Measurements from ENCODE around the gene ORM1.

ORM1 gene

DNA sequence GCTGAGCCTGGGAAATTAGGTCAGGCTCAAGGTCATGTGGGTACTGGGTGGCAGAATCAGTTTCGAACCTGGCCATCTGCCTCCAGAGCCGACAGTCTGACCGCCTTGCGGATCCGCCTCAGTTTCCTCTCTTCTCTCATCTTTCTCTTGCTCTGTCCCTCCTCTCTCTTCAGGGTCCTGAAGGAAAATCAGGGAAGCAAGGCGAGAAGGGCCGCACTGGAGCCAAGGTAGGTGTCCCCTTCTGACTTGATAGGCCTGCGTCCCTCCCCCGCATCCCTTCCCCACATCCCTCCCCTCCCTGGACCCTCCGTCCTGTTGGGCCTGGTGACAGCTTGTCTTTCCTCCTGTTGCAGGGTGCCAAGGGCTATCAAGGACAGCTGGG is 40.8 kb upstream of the ORM1 start:
- ChIA-PET POLR2A (no interaction called here), CTCF (no interaction called here)
- TF ChIP-seq TARDBP (IDR thresholded peaks at IDR 0.05), result no peak
- no peak for TF ChIP-seq HDGF (IDR thresholded peaks at IDR 0.05; ENCODE audit: borderline replicate concordance)
- no peak for TF ChIP-seq ARNT (IDR thresholded peaks at IDR 0.05)
- no peak for TF ChIP-seq L3MBTL2 (conservative IDR thresholded peaks at IDR 0.05)
- TF ChIP-seq SP1 (IDR thresholded peaks at IDR 0.05), result no peak
- TF ChIP-seq, protein P1, sequence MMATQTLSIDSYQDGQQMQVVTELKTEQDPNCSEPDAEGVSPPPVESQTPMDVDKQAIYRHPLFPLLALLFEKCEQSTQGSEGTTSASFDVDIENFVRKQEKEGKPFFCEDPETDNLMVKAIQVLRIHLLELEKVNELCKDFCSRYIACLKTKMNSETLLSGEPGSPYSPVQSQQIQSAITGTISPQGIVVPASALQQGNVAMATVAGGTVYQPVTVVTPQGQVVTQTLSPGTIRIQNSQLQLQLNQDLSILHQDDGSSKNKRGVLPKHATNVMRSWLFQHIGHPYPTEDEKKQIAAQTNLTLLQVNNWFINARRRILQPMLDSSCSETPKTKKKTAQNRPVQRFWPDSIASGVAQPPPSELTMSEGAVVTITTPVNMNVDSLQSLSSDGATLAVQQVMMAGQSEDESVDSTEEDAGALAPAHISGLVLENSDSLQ (IDR thresholded peaks at IDR 0.05), result no peak
- no peak for TF ChIP-seq CTBP1 (IDR thresholded peaks at IDR 0.05; ENCODE audit: borderline replicate concordance)
- TF ChIP-seq FOXM1 (IDR thresholded peaks at IDR 0.05; ENCODE audit: borderline replicate concordance), result no peak
- TF ChIP-seq ELF4 (IDR thresholded peaks at IDR 0.05), result no peak
- TF ChIP-seq LEF1 (IDR thresholded peaks at IDR 0.05; ENCODE audit: borderline replicate concordance), result no peak
- TF ChIP-seq FOXA1 (IDR thresholded peaks at IDR 0.05), result no peak
- no peak for TF ChIP-seq BHLHE40 (IDR thresholded peaks at IDR 0.05; ENCODE audit: borderline replicate concordance)
- TF ChIP-seq FOXK2 (IDR thresholded peaks at IDR 0.05), result no peak
- no peak for TF ChIP-seq NFRKB (IDR thresholded peaks at IDR 0.05)
- TF ChIP-seq SUZ12 (IDR thresholded peaks at IDR 0.05), result no peak
- TF ChIP-seq ZNF384 (IDR thresholded peaks at IDR 0.05), result no peak

DNA sequence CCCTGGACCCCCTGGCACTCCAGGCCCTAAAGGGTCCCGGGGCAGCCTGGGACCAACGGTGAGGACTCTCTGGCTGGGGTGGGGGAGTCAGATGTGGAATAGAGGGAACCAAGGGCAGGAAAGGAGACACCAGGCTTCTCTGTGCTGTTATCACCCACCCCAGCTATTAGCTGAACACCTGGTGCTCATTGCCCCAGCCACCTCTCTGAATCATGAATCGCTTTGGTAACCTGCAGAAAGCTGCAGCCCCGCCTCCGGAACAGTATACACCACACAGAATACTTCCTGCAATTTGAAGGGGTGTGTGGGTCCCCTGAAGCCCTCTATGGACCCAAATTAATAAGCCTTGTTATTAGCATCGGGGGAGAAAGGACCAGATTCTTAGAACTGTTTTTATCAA is 40.4 kb upstream of the ORM1 start:
- POLR2A ChIA-PET, result no interaction called here
- CTCF ChIA-PET, result no interaction called here
- DNase-seq (ENCODE audit: extremely low spot score), result no peak
- TF ChIP-seq HDGF (IDR thresholded peaks at IDR 0.05; ENCODE audit: borderline replicate concordance), result no peak
- TF ChIP-seq NFRKB (IDR thresholded peaks at IDR 0.05), result no peak
- TF ChIP-seq ELF4 (IDR thresholded peaks at IDR 0.05), result no peak
- no peak for TF ChIP-seq L3MBTL2 (conservative IDR thresholded peaks at IDR 0.05)
- TF ChIP-seq TARDBP (IDR thresholded peaks at IDR 0.05), result no peak
- no peak for TF ChIP-seq FOXA1 (IDR thresholded peaks at IDR 0.05)
- no peak for TF ChIP-seq SUZ12 (IDR thresholded peaks at IDR 0.05)
- TF ChIP-seq FOXK2 (IDR thresholded peaks at IDR 0.05), result no peak
- no peak for TF ChIP-seq CTBP1 (IDR thresholded peaks at IDR 0.05; ENCODE audit: borderline replicate concordance)
- no peak for TF ChIP-seq LEF1 (IDR thresholded peaks at IDR 0.05; ENCODE audit: borderline replicate concordance)

More for the DNA sequence above, 40.8 kb upstream of the ORM1 start:
- no peak for DNase-seq (ENCODE audit: extremely low spot score)

DNA sequence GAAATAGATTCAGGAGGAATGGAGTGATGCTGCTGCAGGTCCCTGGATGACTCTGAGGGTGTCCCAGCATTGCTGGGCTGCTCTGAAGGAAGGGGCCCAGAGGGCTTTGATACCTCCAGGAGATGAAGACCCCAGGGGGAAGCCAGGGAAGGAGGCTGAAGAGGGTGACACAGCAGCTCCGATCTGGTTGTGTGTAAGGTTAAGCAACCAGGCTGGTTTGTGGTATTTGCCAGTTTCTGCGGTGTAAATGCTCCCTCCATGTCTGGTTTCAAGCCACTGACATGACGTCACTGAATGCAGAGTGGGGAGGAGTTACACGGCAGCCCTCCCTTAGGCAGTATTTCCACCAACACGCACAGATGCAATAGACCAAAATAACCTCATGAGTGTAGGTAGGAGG is 40.0 kb upstream of the ORM1 start:
- no peak for TF ChIP-seq ZNF384 (IDR thresholded peaks at IDR 0.05)
- no peak for TF ChIP-seq L3MBTL2 (conservative IDR thresholded peaks at IDR 0.05)
- no peak for TF ChIP-seq FOXK2 (IDR thresholded peaks at IDR 0.05)
- TF ChIP-seq LEF1 (IDR thresholded peaks at IDR 0.05; ENCODE audit: borderline replicate concordance), result no peak
- no peak for TF ChIP-seq HDGF (IDR thresholded peaks at IDR 0.05; ENCODE audit: borderline replicate concordance)
- TF ChIP-seq BHLHE40 (IDR thresholded peaks at IDR 0.05; ENCODE audit: borderline replicate concordance), result no peak
- TF ChIP-seq FOXA1 (IDR thresholded peaks at IDR 0.05), result no peak
- POLR2A ChIA-PET, result no interaction called here
- no peak for DNase-seq (ENCODE audit: extremely low spot score)
- CTCF ChIA-PET, result no interaction called here

- TF ChIP-seq BHLHE40 (IDR thresholded peaks at IDR 0.05; ENCODE audit: borderline replicate concordance) (no peak), ARNT (IDR thresholded peaks at IDR 0.05) (no peak), ZNF384 (IDR thresholded peaks at IDR 0.05) (no peak), FOXA1 (IDR thresholded peaks at IDR 0.05) (no peak), SP1 (IDR thresholded peaks at IDR 0.05) (no peak), LEF1 (IDR thresholded peaks at IDR 0.05; ENCODE audit: borderline replicate concordance) (no peak), FOXM1 (IDR thresholded peaks at IDR 0.05; ENCODE audit: borderline replicate concordance) (no peak), CTBP1 (IDR thresholded peaks at IDR 0.05; ENCODE audit: borderline replicate concordance) (no peak), FOXK2 (IDR thresholded peaks at IDR 0.05) (no peak), ELF4 (IDR thresholded peaks at IDR 0.05) (no peak), HDGF (IDR thresholded peaks at IDR 0.05; ENCODE audit: borderline replicate concordance) (no peak), L3MBTL2 (conservative IDR thresholded peaks at IDR 0.05) (no peak), SUZ12 (IDR thresholded peaks at IDR 0.05) (no peak), TARDBP (IDR thresholded peaks at IDR 0.05) (no peak), NFRKB (IDR thresholded peaks at IDR 0.05) (no peak)
- TF ChIP-seq, protein P1 (IDR thresholded peaks at IDR 0.05), result no peak
- DNase-seq (ENCODE audit: extremely low spot score), result no peak
- ChIA-PET POLR2A (no interaction called here), CTCF (no interaction called here)
Measured at GRCh38 chr9:114283551-114284111, 39.3 kb upstream of the ORM1 start.

GRCh38 chr9:114284316-114285060 is 38.4 kb upstream of the ORM1 start:
- POLR2A ChIA-PET, result no interaction called here
- no peak for TF ChIP-seq SP1 (IDR thresholded peaks at IDR 0.05)
- no peak for TF ChIP-seq NFRKB (IDR thresholded peaks at IDR 0.05)
- TF ChIP-seq TARDBP (IDR thresholded peaks at IDR 0.05), result no peak
- no peak for TF ChIP-seq L3MBTL2 (conservative IDR thresholded peaks at IDR 0.05)
- no peak for TF ChIP-seq FOXM1 (IDR thresholded peaks at IDR 0.05; ENCODE audit: borderline replicate concordance)
- no peak for TF ChIP-seq ZNF384 (IDR thresholded peaks at IDR 0.05)
- TF ChIP-seq FOXK2 (IDR thresholded peaks at IDR 0.05), result no peak
- TF ChIP-seq, protein P1 (IDR thresholded peaks at IDR 0.05), result no peak
- TF ChIP-seq HDGF (IDR thresholded peaks at IDR 0.05; ENCODE audit: borderline replicate concordance), result no peak
- no peak for TF ChIP-seq LEF1 (IDR thresholded peaks at IDR 0.05; ENCODE audit: borderline replicate concordance)
- no peak for TF ChIP-seq ELF4 (IDR thresholded peaks at IDR 0.05)
- TF ChIP-seq FOXA1 (IDR thresholded peaks at IDR 0.05), result no peak
- TF ChIP-seq CTBP1 (IDR thresholded peaks at IDR 0.05; ENCODE audit: borderline replicate concordance), result no peak
- TF ChIP-seq SUZ12 (IDR thresholded peaks at IDR 0.05), result no peak
- TF ChIP-seq BHLHE40 (IDR thresholded peaks at IDR 0.05; ENCODE audit: borderline replicate concordance), result no peak
- TF ChIP-seq ARNT (IDR thresholded peaks at IDR 0.05), result no peak
- no peak for DNase-seq (ENCODE audit: extremely low spot score)
- CTCF ChIA-PET, result interaction anchor here (1.0 to 1.8 kb wide), 2 partner anchors 177 to 202 kb away, joined by 4 to 6 read pairs; no protein-coding TSS in a partner anchor

All from HEK293T (cell line).